WTC11 (cell line): ENCODE measurements around the gene SCN9A. TPM values are rescaled to one million over a fixed set of nuclear protein-coding genes. Genes with fewer than 3 reads are reported as not detected.

Source experiments
- ATAC-seq: fragments of 200-7000 bp; cut with Tn5 transposase; 2 replicates; pipeline ENCODE4 v1.10.0; 2021; ENCODE audit warnings: mild to moderate bottlenecking, moderate library complexity
- CTCF ChIA-PET: fragments of 300-600 bp; sonication (Branson Sonifier 250); formaldehyde crosslinking; loops from one replicate; lab custom pipeline; 2021; ENCODE audit warnings: antibody characterized with exemption; lab: Charles Lee
- POLR2A ChIA-PET: fragments of 350-600 bp; sonication (Branson Sonifier 250); formaldehyde crosslinking; loops from one replicate; lab custom pipeline; 2021; ENCODE audit warnings: antibody characterized with exemption; lab: Charles Lee
- DNase-seq: peaks from one replicate; pipeline ENCODE4 v3.0.0; 2021; ENCODE audit warnings: low spot score
- H3K27ac Mint-ChIP-seq: 2 replicates; pipeline ENCODE4 v1.8.0; 2021; ENCODE audit warnings: mixed read lengths
- H3K27me3 Mint-ChIP-seq: 2 replicates; pipeline ENCODE4 v1.8.0; 2021; ENCODE audit warnings: low read depth, mild to moderate bottlenecking, moderate library complexity, mixed read lengths
- H3K36me3 Mint-ChIP-seq: 2 replicates; pipeline ENCODE4 v1.8.0; 2021; ENCODE audit warnings: mixed read lengths
- H3K4me1 Mint-ChIP-seq: 2 replicates; pipeline ENCODE4 v1.8.0; 2022; ENCODE audit warnings: mixed read lengths
- H3K4me3 Mint-ChIP-seq: 2 replicates; pipeline ENCODE4 v1.8.0; 2021; ENCODE audit warnings: mild to moderate bottlenecking, moderate library complexity, mixed read lengths
- H3K9me3 Mint-ChIP-seq: 2 replicates; pipeline ENCODE4 v1.8.0; 2021; ENCODE audit warnings: mixed read lengths
- AFF4 ChIP-seq: sonication (generic); formaldehyde crosslinking; IDR thresholded peaks from 2 replicates; pipeline ENCODE4 v1.8.1; 2023; ENCODE audit warnings: mild to moderate bottlenecking, missing genetic modification reagents, borderline replicate concordance
- CREM ChIP-seq: sonication (generic); formaldehyde crosslinking; IDR thresholded peaks from 2 replicates; pipeline ENCODE4 v1.8.1; 2022; ENCODE audit warnings: mild to moderate bottlenecking, missing genetic modification reagents, moderate library complexity
- ELF4 ChIP-seq: sonication (generic); formaldehyde crosslinking; IDR thresholded peaks from 2 replicates; pipeline ENCODE4 v1.8.1; 2022; ENCODE audit warnings: low read depth, mild to moderate bottlenecking, moderate library complexity, missing genetic modification reagents
- ESRRA ChIP-seq: sonication (generic); formaldehyde crosslinking; IDR thresholded peaks from 2 replicates; pipeline ENCODE4 v1.8.1; 2022; ENCODE audit warnings: mild to moderate bottlenecking, missing genetic modification reagents, borderline replicate concordance
- FOXJ3 ChIP-seq: sonication (generic); formaldehyde crosslinking; IDR thresholded peaks from 2 replicates; pipeline ENCODE4 v1.9.0; 2021; ENCODE audit warnings: missing genetic modification reagents, mild to moderate bottlenecking, borderline replicate concordance
- JAZF1 ChIP-seq: fragments of 250-450 bp; sonication (Bioruptor Pico); IDR thresholded peaks from 2 replicates; pipeline ENCODE4 v1.9.0; 2021; ENCODE audit warnings: moderate library complexity, mild to moderate bottlenecking, inconsistent platforms
- MAX ChIP-seq: sonication (generic); formaldehyde crosslinking; IDR thresholded peaks from 2 replicates; pipeline ENCODE4 v1.8.0; 2022; ENCODE audit warnings: mild to moderate bottlenecking, missing genetic modification reagents
- MYBL2 ChIP-seq: sonication (generic); formaldehyde crosslinking; IDR thresholded peaks from 2 replicates; pipeline ENCODE4 v1.8.1; 2023; ENCODE audit warnings: mild to moderate bottlenecking, moderate library complexity, missing genetic modification reagents
- NFATC4 ChIP-seq: fragments of 250-450 bp; sonication (Bioruptor Pico); IDR thresholded peaks from 2 replicates; pipeline ENCODE4 v1.9.0; 2021; ENCODE audit warnings: mild to moderate bottlenecking
- NR3C1 ChIP-seq: sonication (generic); formaldehyde crosslinking; conservative IDR thresholded peaks from 2 replicates; pipeline ENCODE4 v1.8.1; 2023; ENCODE audit warnings: low read depth, mild to moderate bottlenecking, missing genetic modification reagents
- RORB ChIP-seq: fragments of 250-450 bp; sonication (Bioruptor Pico); IDR thresholded peaks from 2 replicates; pipeline ENCODE4 v1.9.0; 2021; ENCODE audit warnings: mild to moderate bottlenecking
- ZBTB21 ChIP-seq: sonication (generic); formaldehyde crosslinking; IDR thresholded peaks from 2 replicates; pipeline ENCODE4 v1.8.1; 2023; ENCODE audit warnings: mild to moderate bottlenecking, missing genetic modification reagents, borderline replicate concordance
- ZNF416 ChIP-seq: fragments of 250-450 bp; sonication (Bioruptor Pico); IDR thresholded peaks from 2 replicates; pipeline ENCODE4 v1.9.0; 2021; ENCODE audit warnings: mild to moderate bottlenecking, inconsistent platforms
- total RNA-seq: library from RNA; stranded (reverse); gene quantifications from 3 replicates; pipeline ENCODE4 v1.2.3, GENCODE V29; 2021
- TF ChIP-seq, protein P1 (sequence below): fragments of 250-450 bp; sonication (Bioruptor Pico); IDR thresholded peaks from 2 replicates; pipeline ENCODE4 v1.9.0; 2021; ENCODE audit warnings: moderate library complexity, mild to moderate bottlenecking, inconsistent platforms, borderline replicate concordance
- TF ChIP-seq, protein P2 (sequence below): sonication (generic); formaldehyde crosslinking; IDR thresholded peaks from 2 replicates; pipeline ENCODE4 v1.8.0; 2023; ENCODE audit warnings: mild to moderate bottlenecking, missing genetic modification reagents

SCN9A gene
- total RNA-seq, 1 experiment from 2014 or later: 7.3 TPM

DNA sequence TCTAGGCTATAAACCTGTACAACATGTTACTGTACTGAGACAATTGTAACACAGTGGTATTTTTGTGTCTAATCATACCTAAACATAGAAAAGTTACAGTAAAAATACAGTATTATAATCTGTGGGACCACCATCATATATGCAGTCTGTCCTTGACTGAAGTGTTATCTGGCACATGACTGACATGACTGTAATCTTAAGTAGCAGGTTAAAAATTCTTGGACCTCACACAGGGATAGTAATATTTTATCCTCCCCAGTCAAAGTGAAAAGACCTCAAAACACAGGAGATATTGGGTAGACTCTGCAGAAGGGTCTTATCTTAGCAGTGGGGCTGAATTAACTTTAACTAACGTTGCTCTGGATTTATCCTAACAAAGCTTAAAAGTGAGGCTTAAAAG lies 4.9 kb upstream of the SCN9A start (continued):
- TF ChIP-seq AFF4: no peak

DNA sequence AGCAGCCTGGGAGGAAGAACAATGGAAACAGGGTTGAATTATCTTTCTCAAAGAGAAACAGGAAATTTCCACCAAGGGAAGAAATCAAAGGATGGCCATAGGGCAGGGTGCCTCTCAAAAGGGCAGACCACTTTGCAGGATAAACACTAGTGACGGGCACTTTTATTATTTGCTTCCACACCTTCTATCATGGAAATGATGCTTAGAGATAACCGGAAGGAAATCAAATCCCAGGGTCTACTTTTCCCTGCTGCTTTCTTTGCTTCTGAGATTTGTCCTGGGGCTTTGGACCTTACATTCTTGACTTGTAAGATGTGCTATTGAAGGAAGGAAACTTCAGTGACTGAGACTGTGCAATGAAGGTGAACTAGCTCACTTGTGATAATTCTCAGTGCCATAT lies 1.1 kb upstream of the SCN9A start:
- H3K36me3 Mint-ChIP-seq: no peaks in the 10 kb centered on the region
- no peak overlapping the region for H3K27ac Mint-ChIP-seq
- H3K4me1 Mint-ChIP-seq: peaks cover 35% of the 10 kb centered on the region
- no peaks in the 10 kb centered on the region for H3K9me3 Mint-ChIP-seq
- POLR2A ChIA-PET: no interaction called here
- TF ChIP-seq ELF4 (CRISPR knock-in tag): no peak
- no peak for TF ChIP-seq RORB (CRISPR knock-in tag)
- TF ChIP-seq, all 79 proteins: peak for 0
- DNase-seq (no peak), ATAC-seq (no peak)
- no peaks in the 10 kb centered on the region for H3K27me3 Mint-ChIP-seq
- CTCF ChIA-PET: interaction anchor here (1.3 to 2.5 kb wide), 3 partner anchors 12 to 42 kb away, joined by 7 to 13 read pairs (median 8); no protein-coding TSS in a partner anchor
- H3K4me3 Mint-ChIP-seq: peak overlapping the region; percentile 92

GRCh38 chr2:166376488-166376828 lies 714 bp upstream of the SCN9A start:
- ChIA-PET POLR2A (no interaction called here), CTCF (interaction anchor here (1.3 to 2.5 kb wide), 4 partner anchors 13 to 43 kb away, joined by 5 to 13 read pairs (median 8); no protein-coding TSS in a partner anchor)
- peak overlapping the region; percentile 92 for H3K4me3 Mint-ChIP-seq
- TF ChIP-seq NFATC4 (CRISPR knock-in tag): no peak
- TF ChIP-seq, protein P1, sequence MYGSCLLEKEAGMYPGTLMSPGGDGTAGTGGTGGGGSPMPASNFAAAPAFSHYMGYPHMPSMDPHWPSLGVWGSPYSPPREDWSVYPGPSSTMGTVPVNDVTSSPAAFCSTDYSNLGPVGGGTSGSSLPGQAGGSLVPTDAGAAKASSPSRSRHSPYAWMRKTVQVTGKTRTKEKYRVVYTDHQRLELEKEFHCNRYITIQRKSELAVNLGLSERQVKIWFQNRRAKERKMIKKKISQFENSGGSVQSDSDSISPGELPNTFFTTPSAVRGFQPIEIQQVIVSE: no peak
- no peak for TF ChIP-seq ESRRA (CRISPR knock-in tag)
- TF ChIP-seq NR3C1 (CRISPR knock-in tag): no peak
- no peak for TF ChIP-seq FOXJ3 (CRISPR knock-in tag)
- TF ChIP-seq MYBL2 (CRISPR knock-in tag): no peak
- TF ChIP-seq ZBTB21 (CRISPR knock-in tag): no peak
- TF ChIP-seq, protein P2, sequence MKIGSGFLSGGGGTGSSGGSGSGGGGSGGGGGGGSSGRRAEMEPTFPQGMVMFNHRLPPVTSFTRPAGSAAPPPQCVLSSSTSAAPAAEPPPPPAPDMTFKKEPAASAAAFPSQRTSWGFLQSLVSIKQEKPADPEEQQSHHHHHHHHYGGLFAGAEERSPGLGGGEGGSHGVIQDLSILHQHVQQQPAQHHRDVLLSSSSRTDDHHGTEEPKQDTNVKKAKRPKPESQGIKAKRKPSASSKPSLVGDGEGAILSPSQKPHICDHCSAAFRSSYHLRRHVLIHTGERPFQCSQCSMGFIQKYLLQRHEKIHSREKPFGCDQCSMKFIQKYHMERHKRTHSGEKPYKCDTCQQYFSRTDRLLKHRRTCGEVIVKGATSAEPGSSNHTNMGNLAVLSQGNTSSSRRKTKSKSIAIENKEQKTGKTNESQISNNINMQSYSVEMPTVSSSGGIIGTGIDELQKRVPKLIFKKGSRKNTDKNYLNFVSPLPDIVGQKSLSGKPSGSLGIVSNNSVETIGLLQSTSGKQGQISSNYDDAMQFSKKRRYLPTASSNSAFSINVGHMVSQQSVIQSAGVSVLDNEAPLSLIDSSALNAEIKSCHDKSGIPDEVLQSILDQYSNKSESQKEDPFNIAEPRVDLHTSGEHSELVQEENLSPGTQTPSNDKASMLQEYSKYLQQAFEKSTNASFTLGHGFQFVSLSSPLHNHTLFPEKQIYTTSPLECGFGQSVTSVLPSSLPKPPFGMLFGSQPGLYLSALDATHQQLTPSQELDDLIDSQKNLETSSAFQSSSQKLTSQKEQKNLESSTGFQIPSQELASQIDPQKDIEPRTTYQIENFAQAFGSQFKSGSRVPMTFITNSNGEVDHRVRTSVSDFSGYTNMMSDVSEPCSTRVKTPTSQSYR (CRISPR knock-in tag): no peak
- no peak for TF ChIP-seq MAX
- no peak for TF ChIP-seq CREM (CRISPR knock-in tag)
- no peak for TF ChIP-seq JAZF1
- TF ChIP-seq ZNF416 (CRISPR knock-in tag): no peak
- peaks cover 38% of the 10 kb centered on the region for H3K4me1 Mint-ChIP-seq
- H3K27ac Mint-ChIP-seq: peak overlapping the region; percentile 66; the same call in 1 of the 2 replicates
- DNase-seq (no peak), ATAC-seq (no peak)
- no peaks in the 10 kb centered on the region for H3K27me3 Mint-ChIP-seq
- H3K9me3 Mint-ChIP-seq: no peaks in the 10 kb centered on the region
- no peaks in the 10 kb centered on the region for H3K36me3 Mint-ChIP-seq
